Neural progenitor cell (in vitro differentiated cells): ENCODE data around the gene CDK2AP2.

Experiments used
- CTCF ChIP-seq: fragments of 200-600 bp; sonication (generic); IDR thresholded peaks from 2 replicates; pipeline ENCODE4 v1.5.1; 2017; ENCODE audit warnings: antibody characterized with exemption, mild to moderate bottlenecking
- EZH2phosphoT487 ChIP-seq: fragments of 200-600 bp; sonication (generic); IDR thresholded peaks from 2 replicates; pipeline ENCODE4 v1.6.1; 2017; ENCODE audit warnings: antibody characterized with exemption

GRCh38 chr11:67463186-67463585 is 44.8 kb downstream of the CDK2AP2 start:
- no peak for TF ChIP-seq CTCF
- no peak for TF ChIP-seq EZH2phosphoT487
